NT2/D1 (cell line): ENCODE results near the gene PLPP7.

Source experiments
- SUZ12 ChIP-seq: IDR thresholded peaks from 2 replicates; pipeline ENCODE4 v1.6.1; 2011; ENCODE audit not compliant: insufficient read length, insufficient read depth; ENCODE audit errors: extremely low read depth
- YY1 ChIP-seq: IDR thresholded peaks from 2 replicates; pipeline ENCODE4 v1.6.1; 2011; ENCODE audit not compliant: insufficient read length, insufficient read depth
- ZNF274 ChIP-seq: IDR thresholded peaks from 2 replicates; pipeline ENCODE4 v1.6.1; 2011; ENCODE audit warnings: mild to moderate bottlenecking, low read depth, low read length

GRCh38 chr9:131323629-131324028, 34.1 kb downstream of the PLPP7 start:
- TF ChIP-seq ZNF274 (no peak), YY1 (no peak), SUZ12 (no peak)
